ENCODE results near the gene ADAMTS3. TPM values are rescaled to one million over a fixed set of nuclear protein-coding genes. Genes with fewer than 3 reads are reported as not detected.

Gene ADAMTS3
- total RNA-seq, 4 donors from 2014 or later: 0.54 to 1.7 TPM; not detected in 2

- no peak for DNase-seq
- Histone ChIP-seq H3K27ac (no peak overlapping the region), H3K4me3 (no peak overlapping the region), H3K27me3 (no peaks in the 10 kb centered on the region), H3K9me3 (no peaks in the 10 kb centered on the region), H3K36me3 (no peaks in the 10 kb centered on the region), H3K4me1 (no peaks in the 10 kb centered on the region)
- TF ChIP-seq CTCF (IDR thresholded peaks at IDR 0.05): no peak
- TF ChIP-seq POLR2A (IDR thresholded peaks at IDR 0.05): no peak
These were observed 224.6 kb downstream of the ADAMTS3 start for GRCh38 chr4:72344418-72344817.

GRCh38 chr4:72341432-72341820, 227.6 kb downstream of the ADAMTS3 start:
- H3K4me1 ChIP-seq: no peaks in the 10 kb centered on the region
- H3K4me3 ChIP-seq: no peak overlapping the region
- TF ChIP-seq POLR2A (IDR thresholded peaks at IDR 0.05) (no peak), CTCF (IDR thresholded peaks at IDR 0.05) (no peak)
- no peaks in the 10 kb centered on the region for H3K27me3 ChIP-seq
- no peak for DNase-seq
- no peak overlapping the region for H3K27ac ChIP-seq
- no peaks in the 10 kb centered on the region for H3K9me3 ChIP-seq
- H3K36me3 ChIP-seq: no peaks in the 10 kb centered on the region

- Histone ChIP-seq H3K36me3 (no peaks in the 10 kb centered on the region), H3K9me3 (no peaks in the 10 kb centered on the region), H3K27ac (no peak overlapping the region), H3K4me1 (no peaks in the 10 kb centered on the region), H3K4me3 (no peak overlapping the region), H3K27me3 (no peaks in the 10 kb centered on the region)
- no peak for DNase-seq
- no peak for TF ChIP-seq POLR2A (IDR thresholded peaks at IDR 0.05)
- no peak for TF ChIP-seq CTCF (IDR thresholded peaks at IDR 0.05)
These were observed 228.1 kb downstream of the ADAMTS3 start for GRCh38 chr4:72340803-72341431.

- Histone ChIP-seq H3K27me3 (no peaks in the 10 kb centered on the region), H3K27ac (no peak overlapping the region), H3K36me3 (no peaks in the 10 kb centered on the region), H3K4me1 (no peaks in the 10 kb centered on the region), H3K9me3 (no peaks in the 10 kb centered on the region), H3K4me3 (no peak overlapping the region)
- no peak for DNase-seq
- TF ChIP-seq POLR2A (IDR thresholded peaks at IDR 0.05): no peak
- no peak for TF ChIP-seq CTCF (IDR thresholded peaks at IDR 0.05)
These were observed 231.0 kb downstream of the ADAMTS3 start for GRCh38 chr4:72338060-72338459.

GRCh38 chr4:72330381-72330780, 238.6 kb downstream of the ADAMTS3 start:
- no peak for TF ChIP-seq CTCF (IDR thresholded peaks at IDR 0.05)
- DNase-seq: no peak
- H3K27me3 ChIP-seq: no peaks in the 10 kb centered on the region
- H3K4me1 ChIP-seq: no peaks in the 10 kb centered on the region
- no peak overlapping the region for H3K27ac ChIP-seq
- no peak overlapping the region for H3K4me3 ChIP-seq
- no peaks in the 10 kb centered on the region for H3K9me3 ChIP-seq
- no peaks in the 10 kb centered on the region for H3K36me3 ChIP-seq
